NOMO-1 treated with DMSO at 0.1 percent for 48 hours (cell line): Measurements from ENCODE around the gene NRXN2.
"Not testable (repeated sequence)": the region's sequence is repeated elsewhere in the genome, so short reads cannot be mapped to it uniquely, and the experiment has no call there.

Source experiments
- DNase-seq: peaks from one replicate; lab custom pipeline; 2025; ENCODE audit not compliant: unreplicated experiment; lab: John Stamatoyannopoulos, UW

The NRXN2 gene

GRCh38 chr11:64705501-64705900, 17.5 kb downstream of the NRXN2 start:
- no peak for DNase-seq

- DNase-seq: no peak
Observed at GRCh38 chr11:64703048-64703447, 19.9 kb downstream of the NRXN2 start.

DNA sequence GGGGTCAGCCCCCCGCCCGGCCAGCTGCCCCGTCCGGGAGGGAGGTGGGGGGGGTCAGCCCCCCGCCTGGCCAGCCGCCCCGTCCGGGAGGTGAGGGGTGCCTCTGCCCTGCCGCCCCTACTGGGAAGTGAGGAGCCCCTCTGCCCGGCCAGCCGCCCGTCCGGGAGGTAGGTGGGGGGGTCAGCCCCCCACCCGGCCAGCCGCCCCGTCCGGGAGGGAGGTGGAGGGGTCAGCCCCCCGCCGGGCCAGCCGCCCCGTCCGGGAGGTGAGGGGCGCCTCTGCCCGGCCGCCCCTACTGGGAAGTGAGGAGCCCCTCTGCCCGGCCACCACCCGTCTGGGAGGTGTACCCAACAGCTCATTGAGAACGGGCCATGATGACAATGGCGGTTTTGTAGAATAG, 21.0 kb downstream of the NRXN2 start:
- not testable (repeated sequence) for DNase-seq

DNA sequence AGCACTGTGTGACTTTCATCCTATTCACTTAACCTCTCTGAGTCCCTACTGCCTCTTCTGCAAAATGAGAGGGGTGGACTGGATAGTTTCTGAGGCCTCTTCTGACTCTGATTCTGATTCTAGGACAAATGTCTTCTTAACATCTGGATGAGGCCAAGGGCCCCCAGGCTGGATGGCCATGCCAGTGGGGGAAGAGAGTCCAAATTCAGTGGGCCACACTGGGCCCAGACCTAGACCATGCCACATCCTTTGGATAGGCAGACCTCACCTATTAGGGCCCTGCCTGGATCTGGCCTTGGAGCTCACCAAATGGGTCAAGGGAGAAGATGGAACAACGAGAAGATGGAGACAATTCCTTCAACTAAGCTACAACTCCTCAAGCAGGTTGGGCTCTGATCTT, 24.6 kb downstream of the NRXN2 start:
- no peak for DNase-seq

GRCh38 chr11:64697663-64698375, 25.2 kb downstream of the NRXN2 start:
- no peak for DNase-seq

DNA sequence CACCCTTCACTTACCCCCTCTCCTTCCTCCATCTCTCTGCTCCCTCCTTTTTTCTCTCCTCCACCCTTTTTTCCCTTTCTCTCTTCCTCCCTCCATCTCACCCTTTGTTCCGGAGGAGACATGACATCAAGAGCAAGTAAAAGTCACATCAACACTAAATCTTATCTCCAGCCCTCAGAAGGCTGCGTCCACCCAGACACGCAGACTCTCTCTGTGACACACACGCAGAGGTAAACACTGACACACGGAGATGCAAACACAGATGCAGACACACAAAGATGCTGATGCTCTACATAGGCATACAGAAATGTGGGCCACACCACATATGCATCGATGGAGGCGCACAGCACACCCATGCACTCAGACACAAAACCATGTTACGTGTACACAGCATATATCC, 27.0 kb downstream of the NRXN2 start:
- no peak for DNase-seq

GRCh38 chr11:64695548-64695947, 27.4 kb downstream of the NRXN2 start:
- no peak for DNase-seq

DNA sequence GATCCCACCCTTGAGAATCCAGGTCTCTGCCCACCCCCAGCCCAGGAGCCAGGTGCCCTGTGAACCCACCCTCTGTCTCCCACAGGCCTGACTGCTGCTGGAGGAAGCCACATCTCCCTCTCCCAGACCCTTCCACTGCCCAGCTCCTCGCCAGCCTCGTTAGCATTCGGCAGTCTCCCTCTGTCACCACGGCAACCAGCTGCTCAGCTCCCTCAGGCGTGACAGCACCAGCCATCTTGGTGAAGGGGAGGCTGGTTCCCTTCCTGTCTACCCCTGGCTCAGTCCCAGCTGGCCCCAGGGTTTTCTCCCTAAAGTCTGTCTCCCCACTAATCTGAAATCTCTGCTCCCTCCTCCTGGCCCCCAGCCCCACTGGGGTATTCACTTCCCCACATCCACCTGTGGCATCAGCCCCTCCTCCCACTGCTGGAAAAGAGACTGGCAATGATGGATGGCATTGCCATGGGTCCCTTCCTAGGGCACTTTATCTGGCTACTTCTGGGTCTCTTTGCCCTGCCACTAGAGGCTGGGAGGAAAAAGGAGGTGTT, 28.1 kb downstream of the NRXN2 start:
- DNase-seq: no peak

- DNase-seq: no peak
Observed at GRCh38 chr11:64694026-64694755, 28.8 kb downstream of the NRXN2 start.

GRCh38 chr11:64692764-64693331, 30.1 kb downstream of the NRXN2 start:
- DNase-seq: no peak

DNA sequence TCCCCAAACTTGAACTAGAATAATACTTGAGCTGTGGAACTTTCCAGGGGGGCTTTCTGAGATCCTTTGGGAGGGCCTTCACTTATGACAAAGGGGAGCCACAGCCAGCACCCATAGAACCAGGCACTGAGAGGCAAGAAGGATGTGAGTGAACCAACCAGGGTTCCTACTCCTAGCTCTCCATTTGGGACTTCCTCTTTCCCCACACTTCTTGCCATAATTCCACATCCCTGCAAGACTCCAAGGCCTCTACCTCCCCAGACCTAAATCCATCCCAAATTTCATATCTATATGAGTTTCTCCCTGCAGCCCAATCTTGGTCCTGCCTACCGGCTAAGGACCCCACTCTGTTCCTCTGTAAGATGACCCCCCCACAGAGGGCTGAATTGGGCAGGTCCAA, 31.5 kb downstream of the NRXN2 start:
- no peak for DNase-seq

DNA sequence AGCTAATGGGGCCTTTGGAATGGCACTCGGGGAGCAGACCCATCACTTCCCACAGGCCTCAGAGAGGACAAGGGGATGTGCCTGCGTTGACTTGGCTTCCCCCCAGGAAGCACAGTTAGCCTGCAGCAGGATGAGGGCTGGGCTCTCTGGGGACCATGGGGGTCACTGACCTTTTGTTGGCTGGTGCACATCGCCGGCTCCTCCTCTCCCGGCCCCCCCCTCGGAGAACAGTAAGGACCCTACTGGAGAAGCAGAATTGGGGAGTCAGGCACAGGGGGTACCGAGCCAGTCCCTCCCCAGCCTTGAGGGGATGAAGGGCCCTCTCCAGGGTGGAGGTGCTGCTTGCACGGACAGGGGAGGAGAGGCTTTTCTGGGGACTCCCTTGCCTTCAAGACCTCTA, 32.8 kb downstream of the NRXN2 start:
- DNase-seq: no peak

DNA sequence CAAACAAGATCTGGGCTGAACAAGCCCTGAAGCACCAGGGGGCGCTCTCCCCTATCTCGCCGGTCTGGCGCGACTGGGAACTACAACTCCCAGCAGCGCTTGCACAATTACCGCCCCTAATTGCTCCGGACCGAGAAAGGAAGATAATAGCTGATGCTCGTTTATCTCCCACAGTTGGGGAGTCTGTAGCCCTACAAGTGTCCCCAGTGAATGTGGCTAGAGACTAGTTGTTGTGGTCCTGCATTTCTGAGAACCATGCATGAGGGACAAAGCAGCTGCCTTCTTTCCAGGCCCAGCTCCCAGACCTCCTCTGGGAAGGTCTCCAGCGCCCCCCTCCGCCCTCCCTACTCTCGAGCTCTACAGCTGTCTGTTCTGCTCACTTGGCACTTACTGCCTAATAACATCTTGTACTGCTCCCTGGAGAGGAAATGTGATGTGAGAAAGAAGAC, 34.4 kb downstream of the NRXN2 start:
- DNase-seq: peak; percentile 90

GRCh38 chr11:64687643-64688533, 35.1 kb downstream of the NRXN2 start:
- no peak for DNase-seq

- no peak for DNase-seq
Observed at GRCh38 chr11:64687204-64687603, 35.8 kb downstream of the NRXN2 start.

- no peak for DNase-seq
Observed at GRCh38 chr11:64686466-64687170, 36.4 kb downstream of the NRXN2 start.

DNA sequence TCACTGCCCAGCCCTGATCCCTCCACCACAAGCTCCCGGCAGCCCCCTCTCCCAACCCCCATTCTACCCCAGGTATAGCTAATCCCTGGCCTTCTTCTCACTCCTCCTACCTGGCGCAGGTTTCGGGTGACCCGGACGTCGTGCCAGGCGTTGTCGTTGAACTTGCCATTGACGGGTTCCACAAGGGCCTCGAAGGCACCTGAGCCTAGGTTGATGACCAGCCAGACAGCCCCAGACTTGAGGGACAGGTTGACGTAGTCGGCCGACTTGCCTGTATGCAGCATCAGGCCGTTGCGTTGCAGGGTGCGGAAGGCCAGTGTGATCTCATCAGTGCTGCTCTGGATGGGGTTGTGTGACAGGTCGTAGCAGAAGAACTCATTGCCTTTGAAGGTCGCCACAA, 37.5 kb downstream of the NRXN2 start:
- DNase-seq: no peak

GRCh38 chr11:64684357-64684756, 38.6 kb downstream of the NRXN2 start:
- no peak for DNase-seq

DNA sequence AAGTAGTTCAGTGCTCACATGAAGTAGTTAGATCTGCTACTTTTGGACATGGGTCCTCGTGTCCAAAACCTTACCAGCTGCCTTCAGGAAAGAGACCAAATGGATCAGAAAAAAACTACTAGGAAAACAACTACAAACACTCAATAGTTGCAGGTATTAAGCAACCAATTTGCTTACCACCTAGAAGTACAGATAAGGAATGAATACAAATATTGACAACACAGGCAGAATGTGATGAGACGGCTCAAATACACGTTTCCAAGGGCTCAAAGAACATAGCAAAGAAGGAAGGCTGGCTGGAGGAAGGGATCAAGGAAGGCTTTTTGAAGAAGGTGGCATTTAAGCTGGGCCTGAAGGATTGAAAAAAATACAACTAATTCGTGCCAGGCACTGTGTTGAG, 41.8 kb downstream of the NRXN2 start:
- no peak for DNase-seq

DNA sequence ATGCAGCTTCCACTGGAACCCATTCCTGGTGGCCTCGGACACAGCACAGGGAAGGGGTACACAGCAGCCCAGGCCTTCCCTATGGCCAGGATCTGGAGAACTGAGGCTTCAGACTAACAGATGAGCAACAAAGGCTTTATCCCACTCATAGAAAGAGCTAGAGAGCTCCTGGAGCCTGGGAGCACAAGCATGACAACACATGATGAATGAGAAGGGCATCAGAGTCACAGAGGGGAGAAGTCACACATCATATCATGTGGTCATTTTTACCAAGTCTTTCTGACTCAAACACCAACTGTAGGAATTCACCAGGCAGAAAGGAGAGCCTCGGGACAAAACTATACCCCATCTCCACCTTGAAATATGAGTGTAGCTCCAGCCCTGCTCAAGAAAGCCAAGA, 43.2 kb downstream of the NRXN2 start:
- DNase-seq: no peak
